LNCAP (cell line): ENCODE results near the gene FPR2.

ENCODE experiments used
- CTCF ChIP-seq: fragments of 450-650 bp; IDR thresholded peaks from 2 replicates; pipeline ENCODE4 v1.5.1; 2017; ENCODE audit warnings: mild to moderate bottlenecking

FPR2 gene

GRCh38 chr19:51743405-51743804, 17.6 kb upstream of the FPR2 start:
- no peak for TF ChIP-seq CTCF

GRCh38 chr19:51746731-51747130, 14.2 kb upstream of the FPR2 start:
- TF ChIP-seq CTCF, result no peak

- TF ChIP-seq CTCF, result no peak
Measured at GRCh38 chr19:51749979-51750378, 11.0 kb upstream of the FPR2 start.

DNA sequence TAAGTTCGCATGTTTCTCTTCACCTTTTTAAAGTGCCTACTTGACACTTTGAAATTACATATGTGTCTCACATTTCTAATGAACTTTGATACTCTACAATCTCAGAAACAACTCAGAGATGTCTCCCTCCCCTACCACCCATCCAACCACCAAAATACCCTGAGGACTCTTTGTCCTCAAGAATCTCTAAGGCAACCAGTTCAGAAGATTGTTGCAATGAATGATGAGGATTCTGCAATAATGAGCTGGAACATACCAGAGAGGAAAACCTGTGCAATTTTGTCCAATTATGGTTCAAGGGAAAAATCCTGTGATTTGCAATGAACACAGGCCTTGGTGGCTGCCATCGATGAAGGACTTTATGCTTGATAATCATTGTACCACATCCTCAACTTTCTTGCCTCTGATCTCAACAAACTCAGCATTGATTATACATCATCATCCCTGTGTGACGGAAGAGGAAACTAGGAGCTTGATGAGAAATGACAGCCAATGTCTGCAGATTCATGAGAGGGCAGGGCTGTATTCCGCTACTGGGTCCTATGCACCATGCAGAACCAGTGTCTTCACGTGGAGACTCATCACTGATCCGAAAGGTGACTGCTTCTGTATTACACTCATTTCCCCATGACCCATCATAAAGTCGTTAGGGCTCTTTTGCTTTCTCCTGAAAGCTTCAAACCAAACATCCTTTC, 10.4 kb upstream of the FPR2 start:
- no peak for TF ChIP-seq CTCF

- TF ChIP-seq CTCF, result no peak
Measured at GRCh38 chr19:51751655-51752054, 9.3 kb upstream of the FPR2 start, which contains the start of gene FPR1. TSS of gene FPR1 (minus strand) at chr19:51751878. CDS start at chr19:51746994, 4,884 bp downstream.

- no peak for TF ChIP-seq CTCF
Measured at GRCh38 chr19:51754109-51754508, 6.9 kb upstream of the FPR2 start.

DNA sequence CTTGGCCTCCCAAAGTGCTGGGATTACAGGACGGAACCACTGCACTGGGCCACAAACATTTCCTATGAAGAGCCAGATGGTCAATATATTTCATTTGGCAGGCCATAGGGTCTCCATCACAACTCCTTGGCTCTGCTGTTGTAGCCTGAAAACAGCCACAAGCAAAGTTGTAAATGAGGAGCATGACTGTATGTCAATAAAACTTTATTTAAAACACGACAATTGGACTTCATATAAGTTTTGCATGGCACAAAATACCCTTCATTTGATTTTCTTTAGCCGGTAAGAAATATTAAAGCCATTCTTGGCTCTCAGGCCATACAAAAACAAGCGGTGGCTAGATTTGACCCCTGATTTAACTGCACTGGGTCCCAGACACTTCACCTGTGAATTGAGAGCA, 6.2 kb upstream of the FPR2 start:
- TF ChIP-seq CTCF, result no peak

GRCh38 chr19:51755571-51755970, 5.4 kb upstream of the FPR2 start:
- TF ChIP-seq CTCF, result no peak
